Fibroblast of lung (primary cell): ENCODE data around the gene APC. TPM values are rescaled to one million over a fixed set of nuclear protein-coding genes. Genes with fewer than 3 reads are reported as not detected.

Experiments used
- DNase-seq, 2 donors: peaks; one replicate each; pipeline versions ENCODE4 v3.0.0 to v3.0.0-alpha.2; 2010; ENCODE audit warnings: low read depth in 2 of 2
- H2AFZ ChIP-seq: 2 replicates; pipeline ENCODE4 v1.5.1; 2012; ENCODE audit warnings: low read length, control low read depth, inconsistent platforms
- H3K27ac ChIP-seq: 2 replicates; pipeline ENCODE4 v1.5.1; 2011; ENCODE audit warnings: low read length, control low read depth; ENCODE audit not compliant: insufficient read depth
- H3K27me3 ChIP-seq: 2 replicates; pipeline ENCODE4 v1.5.1; 2011; ENCODE audit warnings: mild to moderate bottlenecking, low read length; ENCODE audit not compliant: control insufficient read depth, insufficient read depth
- H3K36me3 ChIP-seq: 2 replicates; pipeline ENCODE4 v1.5.1; 2011; ENCODE audit warnings: low read length; ENCODE audit not compliant: control insufficient read depth, insufficient read depth
- H3K4me1 ChIP-seq: 2 replicates; pipeline ENCODE4 v1.5.1; 2011; ENCODE audit warnings: low read length; ENCODE audit not compliant: control insufficient read depth, insufficient read depth; ENCODE audit errors: extremely low read depth
- H3K4me2 ChIP-seq: 2 replicates; pipeline ENCODE4 v1.5.1; 2011; ENCODE audit warnings: low read length, control low read depth; ENCODE audit not compliant: insufficient read depth; ENCODE audit errors: extremely low read depth
- H3K4me3 ChIP-seq, 4 experiments: fragments of 200-600 bp in 1 of 4; sonication (generic) in 1 of 4; replicated peaks in 1 of 4; 2 replicates each; pipeline ENCODE4 v1.5.1; 2011 to 2016; ENCODE audit warnings: low read length in 4 of 4, low read depth in 3 of 4, mild to moderate bottlenecking in 3 of 4, control low read depth in 2 of 4, inconsistent platforms in 1 of 4, mixed read lengths in 1 of 4; ENCODE audit not compliant: insufficient read depth in 1 of 4; ENCODE audit errors: control extremely low read depth in 1 of 4
- H3K79me2 ChIP-seq: 2 replicates; pipeline ENCODE4 v1.5.1; 2012; ENCODE audit warnings: mild to moderate bottlenecking, low read length, inconsistent platforms; ENCODE audit not compliant: control insufficient read depth, insufficient read depth
- H3K9ac ChIP-seq: 2 replicates; pipeline ENCODE4 v1.5.1; 2011; ENCODE audit warnings: mild to moderate bottlenecking, low read length, control low read depth; ENCODE audit not compliant: insufficient read depth
- H3K9me3 ChIP-seq: 2 replicates; pipeline ENCODE4 v1.5.1; 2012; ENCODE audit warnings: low read depth, low read length; ENCODE audit not compliant: control insufficient read depth, insufficient read depth
- H4K20me1 ChIP-seq: 2 replicates; pipeline ENCODE4 v1.5.1; 2011; ENCODE audit warnings: low read length; ENCODE audit not compliant: control insufficient read depth, insufficient read depth; ENCODE audit errors: extremely low read depth
- CTCF ChIP-seq, 2 donors: IDR thresholded peaks in 1 of 2; conservative IDR thresholded peaks in 1 of 2; 1 replicate in 1 of 2; 2 replicates in 1 of 2; pipeline ENCODE4 v1.5.1; 2011 to 2012; ENCODE audit warnings: low read length in 2 of 2, control low read depth in 1 of 2, inconsistent platforms in 1 of 2, low read depth in 1 of 2, mild to moderate bottlenecking in 1 of 2
- EZH2 ChIP-seq: IDR thresholded peaks from 2 replicates; pipeline ENCODE4 v1.5.1; 2012; ENCODE audit warnings: low read length, control low read depth, mild to moderate bottlenecking; ENCODE audit errors: missing control alignments
- polyA plus RNA-seq, 2 donors: library from polyadenylated mRNA; depleted of rRNA in 1 of 2; stranded (reverse) in 1 of 2; unstranded in 1 of 2; fragments of >200 nt; gene quantifications; 2 replicates each; pipeline ENCODE4 v1.2.1, GENCODE V29; 2011 to 2012; ENCODE audit warnings: missing spikeins in 1 of 2
- total RNA-seq: library from RNA; depleted of rRNA; stranded (reverse); fragments of >200 nt; gene quantifications from 2 replicates; pipeline ENCODE4 v1.2.1, GENCODE V29; 2014

Gene APC
- total and polyA plus RNA-seq, 2 donors (not counting 1 experiment from before 2014, with no cell fraction given) = 23.6 to 69.9 TPM

- H2AFZ ChIP-seq = no peak overlapping the region
- no peak overlapping the region for H3K27ac ChIP-seq
- no peak overlapping the region for H3K9ac ChIP-seq
- no peak for TF ChIP-seq EZH2
- no peak for TF ChIP-seq CTCF (conservative IDR thresholded peaks at IDR 0.05 in 1 of 2, IDR thresholded peaks at IDR 0.05 in 1 of 2; ENCODE audit: low read depth in 1 of 2, low read length in 2 of 2)
- no peak for DNase-seq
- H3K4me2 ChIP-seq = no peak overlapping the region
- H3K4me1 ChIP-seq = no peaks in the 10 kb centered on the region
- no peaks in the 10 kb centered on the region for H3K9me3 ChIP-seq
- H3K4me3 ChIP-seq = peak overlapping the region in 1 of 4 experiments; percentile 22
- H3K79me2 ChIP-seq = no peaks in the 10 kb centered on the region
- no peaks in the 10 kb centered on the region for H4K20me1 ChIP-seq
- no peaks in the 10 kb centered on the region for H3K27me3 ChIP-seq
- no peaks in the 10 kb centered on the region for H3K36me3 ChIP-seq
Observed at GRCh38 chr5:112697322-112697721, 40.4 kb upstream of the APC start.

- Histone ChIP-seq H3K4me3 (no peak overlapping the region), H2AFZ (no peak overlapping the region), H4K20me1 (no peaks in the 10 kb centered on the region), H3K9ac (no peak overlapping the region), H3K79me2 (no peaks in the 10 kb centered on the region), H3K4me2 (no peak overlapping the region), H3K27ac (no peak overlapping the region), H3K27me3 (no peaks in the 10 kb centered on the region), H3K4me1 (no peaks in the 10 kb centered on the region), H3K36me3 (no peaks in the 10 kb centered on the region), H3K9me3 (no peaks in the 10 kb centered on the region)
- TF ChIP-seq CTCF (conservative IDR thresholded peaks at IDR 0.05 in 1 of 2, IDR thresholded peaks at IDR 0.05 in 1 of 2; ENCODE audit: low read depth in 1 of 2, low read length in 2 of 2) = no peak
- no peak for DNase-seq
Observed at GRCh38 chr5:112697833-112698232, 39.9 kb upstream of the APC start.

DNA sequence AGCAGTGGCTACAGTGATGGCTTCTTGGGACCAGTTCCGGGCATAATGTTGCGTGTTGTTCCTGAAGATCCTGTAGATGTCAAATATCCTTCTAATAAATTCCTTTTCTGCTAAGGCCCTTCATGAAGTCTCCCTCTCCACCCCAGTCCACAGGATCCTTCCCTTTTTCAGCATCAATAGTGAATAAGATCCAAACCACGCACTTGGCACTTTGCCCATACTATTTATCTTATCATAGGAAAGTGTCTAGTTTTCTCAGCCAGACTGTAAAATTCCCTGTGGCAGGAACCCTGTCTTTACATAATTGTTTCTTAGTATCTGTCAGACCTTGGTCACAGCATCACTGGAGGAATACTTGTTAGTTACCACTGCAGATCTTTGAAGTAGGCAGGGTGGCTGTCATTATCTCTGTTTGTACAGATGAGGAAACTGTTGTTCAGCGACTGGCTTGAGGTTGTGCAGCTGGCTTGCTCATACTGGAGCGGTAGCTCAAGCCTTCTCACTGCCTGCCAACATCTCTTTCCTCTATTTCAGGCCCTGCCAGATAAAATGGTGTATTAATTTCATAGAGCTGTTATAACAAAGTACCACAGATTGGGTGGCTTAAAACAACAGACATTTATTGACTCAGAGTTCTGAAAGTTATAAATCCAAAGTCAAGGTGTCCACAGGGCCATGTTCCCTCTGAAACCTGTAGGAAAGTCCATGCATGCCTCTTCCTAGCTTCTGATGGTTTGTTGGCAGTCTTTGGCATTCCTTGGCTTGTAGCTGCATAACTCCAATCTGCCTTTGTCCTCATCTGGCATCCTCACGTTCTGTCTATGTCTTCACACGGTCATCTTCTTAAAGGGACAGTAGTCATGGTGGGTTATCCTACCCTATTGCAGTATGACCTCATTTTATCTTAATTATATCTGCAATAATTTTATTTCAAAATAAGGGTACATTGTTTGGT is 33.5 kb upstream of the APC start:
- H3K9ac ChIP-seq = no peak overlapping the region
- DNase-seq = peak; percentile 59 to 90
- no peaks in the 10 kb centered on the region for H3K9me3 ChIP-seq
- no peaks in the 10 kb centered on the region for H3K36me3 ChIP-seq
- H2AFZ ChIP-seq = no peak overlapping the region
- H3K79me2 ChIP-seq = peaks cover 16% of the 10 kb centered on the region
- H4K20me1 ChIP-seq = no peaks in the 10 kb centered on the region
- no peak overlapping the region for H3K4me3 ChIP-seq
- no peaks in the 10 kb centered on the region for H3K27me3 ChIP-seq
- H3K4me1 ChIP-seq = peaks cover 3% of the 10 kb centered on the region
- no peak overlapping the region for H3K27ac ChIP-seq
- TF ChIP-seq EZH2 (no peak), CTCF (conservative IDR thresholded peaks at IDR 0.05 in 1 of 2, IDR thresholded peaks at IDR 0.05 in 1 of 2; ENCODE audit: low read depth in 1 of 2, low read length in 2 of 2) (no peak)
- no peak overlapping the region for H3K4me2 ChIP-seq
